Mesendoderm (in vitro differentiated cells): ENCODE results near the gene ANKRD31.

ENCODE experiments used
- DNase-seq: peaks from one replicate; pipeline ENCODE4 v3.0.0; 2013
- H2AK5ac ChIP-seq: 2 replicates; pipeline ENCODE4 v1.6.1; 2013; ENCODE audit warnings: low read length, inconsistent platforms
- H2BK120ac ChIP-seq: 2 replicates; pipeline ENCODE4 v1.6.1; 2013; ENCODE audit warnings: low read depth, mild to moderate bottlenecking, low read length, moderate library complexity, mixed read lengths
- H2BK15ac ChIP-seq: replicated peaks from 2 replicates; pipeline ENCODE4 v1.6.1; 2013; ENCODE audit warnings: low read depth, mild to moderate bottlenecking, moderate library complexity
- H2BK5ac ChIP-seq: 2 replicates; pipeline ENCODE4 v1.6.1; 2013; ENCODE audit warnings: low read length, inconsistent platforms
- H3K18ac ChIP-seq: 2 replicates; pipeline ENCODE4 v1.6.1; 2013; ENCODE audit warnings: mild to moderate bottlenecking, low read length, mixed read lengths
- H3K23ac ChIP-seq: one replicate; pipeline ENCODE4 v1.6.1; 2013; ENCODE audit warnings: low read length
- H3K27ac ChIP-seq: 2 replicates; pipeline ENCODE4 v1.5.1; 2013; ENCODE audit warnings: low read depth, mild to moderate bottlenecking, inconsistent platforms, low read length, moderate library complexity
- H3K27me3 ChIP-seq: 2 replicates; pipeline ENCODE4 v1.6.1; 2013; ENCODE audit warnings: low read length, control low read depth, mild to moderate bottlenecking, inconsistent platforms; ENCODE audit not compliant: insufficient read depth, poor library complexity
- H3K36me3 ChIP-seq: 2 replicates; pipeline ENCODE4 v1.6.1; 2013; ENCODE audit warnings: low read length, inconsistent platforms; ENCODE audit not compliant: control insufficient read depth, insufficient read depth
- H3K4ac ChIP-seq: one replicate; pipeline ENCODE4 v1.6.1; 2013; ENCODE audit warnings: low read depth, mild to moderate bottlenecking, low read length, moderate library complexity
- H3K4me1 ChIP-seq: 2 replicates; pipeline ENCODE4 v1.6.1; 2013; ENCODE audit warnings: low read depth, low read length, inconsistent platforms; ENCODE audit not compliant: control insufficient read depth
- H3K4me2 ChIP-seq: 2 replicates; pipeline ENCODE4 v1.6.1; 2013; ENCODE audit warnings: low read length
- H3K4me3 ChIP-seq: 2 replicates; pipeline ENCODE4 v1.5.1; 2013; ENCODE audit warnings: mild to moderate bottlenecking, low read length
- H3K56ac ChIP-seq: one replicate; pipeline ENCODE4 v1.6.1; 2013; ENCODE audit warnings: low read length
- H3K79me1 ChIP-seq: 2 replicates; pipeline ENCODE4 v1.6.1; 2013; ENCODE audit warnings: low read length, inconsistent platforms
- H3K79me2 ChIP-seq: 2 replicates; pipeline ENCODE4 v1.6.1; 2013; ENCODE audit warnings: mild to moderate bottlenecking, low read length; ENCODE audit not compliant: control insufficient read depth, insufficient read depth
- H3K9ac ChIP-seq: 2 replicates; pipeline ENCODE4 v1.6.1; 2013; ENCODE audit warnings: low read length, inconsistent platforms
- H4K5ac ChIP-seq: one replicate; pipeline ENCODE4 v1.6.1; 2013; ENCODE audit warnings: low read length
- H4K8ac ChIP-seq: one replicate; pipeline ENCODE4 v1.6.1; 2013; ENCODE audit warnings: low read depth, mild to moderate bottlenecking, control low read depth, low read length, moderate library complexity
- WGBS: extraction: QIAGEN DNeasy Blood & Tissue Kit; methylation state at CpG from one replicate; pipeline ENCODE4 v1.1.7; 2013; ENCODE audit warnings: low lambda C conversion rate, missing lambda C conversion rate; ENCODE audit not compliant: insufficient coverage; ENCODE audit errors: extremely low coverage; 5-methylcytosine and 5-hydroxymethylcytosine counted together

Gene ANKRD31

DNA sequence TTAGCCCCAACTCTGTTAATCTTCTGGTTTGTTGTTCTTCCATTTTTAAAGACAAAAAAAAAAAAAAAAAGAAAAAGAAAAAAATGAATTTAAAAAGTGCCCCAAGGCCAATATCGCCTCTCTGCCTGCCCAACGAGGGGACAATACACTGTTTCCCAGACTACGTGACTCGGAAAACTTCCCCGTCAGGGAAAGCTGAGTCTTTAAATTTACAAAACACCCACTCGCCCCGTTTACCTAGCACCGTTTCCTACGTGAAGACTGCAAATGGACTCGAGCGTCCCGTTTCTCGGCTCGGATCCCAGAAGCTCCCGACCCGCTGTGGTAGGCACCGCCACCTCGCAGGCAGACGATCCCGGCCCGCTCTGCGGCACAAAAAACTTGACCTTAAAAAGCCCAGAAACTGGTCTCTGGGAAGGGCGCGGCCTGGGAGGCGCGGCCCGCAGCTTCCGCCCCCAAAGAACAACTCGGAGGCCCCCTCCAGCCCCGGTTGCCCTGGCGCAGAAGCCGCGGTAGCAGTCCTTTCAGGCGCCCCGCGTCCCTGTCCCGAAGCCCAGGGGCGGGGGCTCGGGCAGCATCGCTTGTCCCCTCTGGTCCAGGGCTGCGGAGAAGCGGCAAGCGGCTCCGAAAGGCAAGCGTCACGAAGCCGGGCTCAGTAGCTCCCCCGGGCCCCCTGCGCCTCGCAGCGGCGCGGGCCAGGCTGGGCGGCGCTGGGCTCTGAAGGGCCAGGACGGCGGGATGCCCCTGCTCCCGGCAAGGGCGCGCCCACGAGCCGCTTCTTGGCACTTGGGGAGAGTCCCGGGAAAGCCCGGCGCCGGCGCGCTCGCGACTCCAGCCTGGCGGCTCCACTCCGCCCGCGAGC, 184.3 kb downstream of the ANKRD31 start, which contains the start of gene GCNT4:
Gene GCNT4, minus strand, starts transcription at position 367 of the 862 bp plus-strand sequence. CDS start 22,521 bp downstream, outside the sequence.
- Histone ChIP-seq H3K18ac (peak within 1 kb of the TSS; percentile 89), H2BK15ac (no peak within 1 kb of the TSS), H3K4me1 (peaks cover 18% of the 10 kb centered on the region), H3K56ac (peak within 1 kb of the TSS; percentile 77), H3K9ac (peak within 1 kb of the TSS; percentile 76), H3K79me2 (peaks cover 29% of the 10 kb centered on the region), H3K4me2 (peak within 1 kb of the TSS; percentile 61), H4K5ac (no peak within 1 kb of the TSS), H3K23ac (peak within 1 kb of the TSS; percentile 18), H3K79me1 (peaks cover 3% of the 10 kb centered on the region), H2BK120ac (peak within 1 kb of the TSS; percentile 84), H3K4me3 (peak within 1 kb of the TSS; percentile 44), H3K36me3 (no peaks in the 10 kb centered on the region), H3K4ac (peak within 1 kb of the TSS; percentile 78), H3K27me3 (no peaks in the 10 kb centered on the region), H2AK5ac (no peak within 1 kb of the TSS), H4K8ac (peak within 1 kb of the TSS; percentile 88), H2BK5ac (no peak within 1 kb of the TSS), H3K27ac (peak within 1 kb of the TSS; percentile 91)
- no CpG with 5 or more reads among the region's 74 CpGs for WGBS
- peak; percentile 69 for DNase-seq

DNA sequence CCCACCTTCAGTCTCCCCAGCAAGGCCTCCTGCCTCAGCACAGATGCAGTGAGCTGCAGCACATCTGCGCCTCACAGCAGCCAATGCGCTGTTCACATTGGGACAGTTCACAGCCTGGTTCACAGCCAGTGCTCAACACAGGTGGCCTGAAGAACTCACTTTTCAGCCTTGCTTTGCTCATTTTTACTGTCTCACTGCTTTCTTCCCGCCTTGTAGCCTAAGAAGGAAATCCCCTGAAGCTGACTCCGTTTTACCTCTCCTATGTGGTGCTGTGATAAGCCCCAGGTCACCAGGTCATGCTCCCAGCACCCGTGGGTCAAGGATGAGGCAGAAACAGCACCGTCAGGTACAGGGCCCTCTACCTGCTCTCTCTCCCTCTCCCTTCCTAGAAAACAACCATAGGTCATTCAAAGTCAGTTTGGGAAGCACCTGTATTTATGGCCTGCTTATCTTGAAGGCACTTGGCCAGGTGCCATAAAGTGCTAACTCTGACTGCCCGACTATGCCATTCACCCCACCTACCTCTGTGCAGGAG, 185.4 kb downstream of the ANKRD31 start:
- Histone ChIP-seq H3K4me1 (peaks cover 18% of the 10 kb centered on the region), H3K79me1 (peaks cover 3% of the 10 kb centered on the region), H4K5ac (no peak overlapping the region), H3K27ac (no peak overlapping the region), H2BK5ac (no peak overlapping the region), H3K27me3 (no peaks in the 10 kb centered on the region), H3K18ac (no peak overlapping the region), H3K79me2 (peaks cover 29% of the 10 kb centered on the region), H4K8ac (no peak overlapping the region), H2BK120ac (no peak overlapping the region), H3K23ac (no peak overlapping the region), H2AK5ac (no peak overlapping the region), H3K4ac (no peak overlapping the region), H3K4me3 (no peak overlapping the region), H2BK15ac (no peak overlapping the region), H3K9ac (peak overlapping the region; percentile 0), H3K4me2 (peak overlapping the region; percentile 19), H3K56ac (peak overlapping the region; percentile 11), H3K36me3 (no peaks in the 10 kb centered on the region)
- WGBS, result no CpG with 5 or more reads among the region's 7 CpGs
- DNase-seq, result peak; percentile 32

DNA sequence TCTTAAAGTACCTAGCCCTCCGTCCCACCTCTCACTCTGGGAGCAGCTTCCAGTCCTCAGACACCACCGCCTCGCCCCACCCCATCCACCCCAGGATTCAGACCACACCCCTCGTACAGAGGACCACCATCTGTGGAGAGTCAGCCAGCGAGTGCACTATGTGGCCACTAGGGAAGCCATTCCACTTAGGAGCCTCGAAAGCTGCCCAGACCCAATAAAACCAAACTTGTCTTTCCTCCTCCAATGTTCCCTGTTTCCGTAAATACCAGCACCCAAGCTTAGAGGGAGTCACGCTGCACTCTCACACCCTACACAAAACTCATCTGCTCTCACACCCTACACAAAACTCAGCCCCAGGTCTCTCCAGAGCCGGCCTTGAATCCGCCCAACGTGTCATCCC, 186.3 kb downstream of the ANKRD31 start:
- no CpG with 5 or more reads among the region's 11 CpGs for WGBS
- no peak overlapping the region for H4K8ac ChIP-seq
- H2BK5ac ChIP-seq, result no peak overlapping the region
- H4K5ac ChIP-seq, result no peak overlapping the region
- H3K56ac ChIP-seq, result peak overlapping the region; percentile 1
- H3K4me2 ChIP-seq, result no peak overlapping the region
- H3K27me3 ChIP-seq, result no peaks in the 10 kb centered on the region
- peaks cover 3% of the 10 kb centered on the region for H3K79me1 ChIP-seq
- DNase-seq, result peak; percentile 89
- no peak overlapping the region for H2AK5ac ChIP-seq
- no peak overlapping the region for H3K4ac ChIP-seq
- H3K9ac ChIP-seq, result no peak overlapping the region
- H3K4me1 ChIP-seq, result peaks cover 18% of the 10 kb centered on the region
- no peak overlapping the region for H2BK120ac ChIP-seq
- H3K23ac ChIP-seq, result no peak overlapping the region
- H2BK15ac ChIP-seq, result no peak overlapping the region
- H3K18ac ChIP-seq, result no peak overlapping the region
- no peak overlapping the region for H3K27ac ChIP-seq
- no peak overlapping the region for H3K4me3 ChIP-seq
- H3K36me3 ChIP-seq, result no peaks in the 10 kb centered on the region
- peaks cover 29% of the 10 kb centered on the region for H3K79me2 ChIP-seq

DNA sequence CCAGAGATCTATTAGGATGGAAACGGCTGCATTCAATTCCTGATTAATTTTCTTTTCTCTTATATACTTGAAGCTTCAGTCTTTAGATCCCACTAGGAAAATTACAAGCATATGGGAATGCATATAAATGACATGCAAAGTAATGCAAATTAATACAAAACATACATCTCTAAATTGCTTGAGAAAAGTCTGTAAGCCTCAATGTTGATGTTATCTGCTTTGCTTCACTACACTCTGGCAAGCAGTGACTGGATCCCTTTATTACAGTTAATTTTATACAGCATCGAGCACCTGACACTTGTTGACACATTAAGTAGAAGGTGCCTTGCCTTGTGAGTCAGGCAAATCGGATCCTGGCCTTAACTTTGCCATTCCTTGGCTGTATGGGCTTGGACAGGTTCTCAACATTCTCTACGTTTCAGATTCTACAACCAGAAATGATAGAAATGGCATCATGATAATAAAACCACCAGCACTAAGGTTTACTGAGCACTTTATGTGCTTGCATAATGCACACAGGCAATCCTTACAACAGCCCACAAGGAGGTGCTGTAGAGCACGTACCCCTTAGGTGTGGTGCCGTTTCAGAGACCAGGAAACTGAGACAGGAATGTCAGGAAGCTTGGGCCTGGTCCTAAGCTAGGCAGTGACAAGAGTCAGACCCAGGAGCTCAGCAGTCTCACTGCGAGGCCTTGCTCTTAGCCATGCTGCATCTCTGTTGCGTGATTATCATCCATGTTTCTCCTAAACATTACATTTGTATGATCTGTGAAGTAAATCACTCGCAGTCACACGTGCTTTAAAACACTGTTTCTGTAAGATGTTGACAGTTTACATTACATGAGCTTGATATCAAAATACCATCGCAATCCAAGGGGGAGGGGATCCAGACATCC, 187.0 kb downstream of the ANKRD31 start:
- Histone ChIP-seq H4K5ac (no peak overlapping the region), H3K4me2 (no peak overlapping the region), H3K79me2 (peaks cover 29% of the 10 kb centered on the region), H3K23ac (no peak overlapping the region), H4K8ac (no peak overlapping the region), H3K4me1 (peaks cover 15% of the 10 kb centered on the region), H3K4me3 (no peak overlapping the region), H3K9ac (no peak overlapping the region), H3K56ac (peak overlapping the region; percentile 66), H2AK5ac (no peak overlapping the region), H3K27me3 (no peaks in the 10 kb centered on the region), H3K4ac (no peak overlapping the region), H3K18ac (no peak overlapping the region), H3K27ac (no peak overlapping the region), H3K36me3 (no peaks in the 10 kb centered on the region), H2BK15ac (no peak overlapping the region), H2BK120ac (no peak overlapping the region), H2BK5ac (no peak overlapping the region), H3K79me1 (peaks cover 3% of the 10 kb centered on the region)
- peak; percentile 93 for DNase-seq
- WGBS, result no CpG with 5 or more reads among the region's 11 CpGs

DNA sequence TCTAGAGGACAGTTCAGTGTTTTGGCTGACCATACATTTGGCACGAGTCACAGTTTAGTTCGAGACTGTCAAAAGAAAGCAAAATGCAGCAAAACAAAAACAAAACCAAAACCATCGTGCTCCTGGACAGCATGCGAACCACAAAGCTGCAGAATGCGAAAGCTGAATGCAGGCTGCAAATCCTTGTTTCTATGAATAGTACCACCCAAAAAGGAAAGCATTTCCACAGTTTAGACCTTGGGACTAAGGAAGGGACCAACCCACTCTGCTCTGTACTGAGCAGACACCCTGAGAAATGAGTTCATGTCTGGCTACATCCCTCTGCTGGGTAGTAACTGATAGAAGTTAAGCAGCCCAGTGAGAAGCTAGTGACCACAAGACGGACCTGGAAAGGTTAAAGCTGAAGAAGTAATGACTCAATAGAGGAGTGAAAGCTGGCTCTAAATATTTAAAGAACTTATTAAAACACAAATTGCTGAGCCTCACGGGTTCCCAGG, 188.2 kb downstream of the ANKRD31 start:
- H3K18ac ChIP-seq, result no peak overlapping the region
- no CpG with 5 or more reads among the region's 7 CpGs for WGBS
- H2BK15ac ChIP-seq, result no peak overlapping the region
- no peak overlapping the region for H3K4me2 ChIP-seq
- H3K4ac ChIP-seq, result no peak overlapping the region
- H3K56ac ChIP-seq, result no peak overlapping the region
- no peak for DNase-seq
- no peak overlapping the region for H2BK5ac ChIP-seq
- H3K27me3 ChIP-seq, result no peaks in the 10 kb centered on the region
- peaks cover 3% of the 10 kb centered on the region for H3K79me1 ChIP-seq
- peaks cover 11% of the 10 kb centered on the region for H3K4me1 ChIP-seq
- no peak overlapping the region for H3K9ac ChIP-seq
- H4K8ac ChIP-seq, result no peak overlapping the region
- H3K79me2 ChIP-seq, result peaks cover 29% of the 10 kb centered on the region
- no peak overlapping the region for H3K4me3 ChIP-seq
- no peak overlapping the region for H2AK5ac ChIP-seq
- H3K23ac ChIP-seq, result no peak overlapping the region
- no peak overlapping the region for H2BK120ac ChIP-seq
- no peak overlapping the region for H3K27ac ChIP-seq
- H3K36me3 ChIP-seq, result peaks cover 1% of the 10 kb centered on the region
- H4K5ac ChIP-seq, result no peak overlapping the region
